B cell (primary cell): ENCODE data around the gene GNB1. TPM values are rescaled to one million over a fixed set of nuclear protein-coding genes. Genes with fewer than 3 reads are reported as not detected.

Experiments
- ATAC-seq: fragments of 200-7000 bp; cut with Tn5 transposase; one replicate; pipeline ENCODE4 v1.10.0; 2021; ENCODE audit warnings: low read depth, mild to moderate bottlenecking, moderate number of reproducible peaks, moderate library complexity
- CTCF ChIA-PET: fragments of 350-600 bp; sonication (Branson Sonifier 250); formaldehyde crosslinking; loops from one replicate; lab custom pipeline; 2021; ENCODE audit warnings: antibody characterized with exemption, inconsistent platforms; lab: Charles Lee
- POLR2A ChIA-PET: fragments of 350-600 bp; sonication (Branson Sonifier 250); formaldehyde crosslinking; loops from one replicate; lab custom pipeline; 2021; ENCODE audit warnings: antibody characterized with exemption; lab: Charles Lee
- DNase-seq: peaks from one replicate; pipeline ENCODE4 v3.0.0; 2013
- H2AFZ ChIP-seq: 2 replicates; pipeline ENCODE4 v1.6.1; 2012; ENCODE audit warnings: mild to moderate bottlenecking, low read depth, low read length; ENCODE audit not compliant: insufficient read depth, poor library complexity, severe bottlenecking
- H3K27ac ChIP-seq, 2 donors: 1 replicate in 1 of 2; 2 replicates in 1 of 2; pipeline ENCODE4 v1.5.1; 2012 to 2013; ENCODE audit warnings: low read length in 2 of 2, mild to moderate bottlenecking in 2 of 2, moderate library complexity in 1 of 2
- H3K27me3 ChIP-seq, 4 experiments: fragments of 200-600 bp in 1 of 4; sonication (generic) in 1 of 4; replicated peaks in 1 of 4; 1 replicate in 2 of 4; 2 replicates in 2 of 4; pipeline versions ENCODE4 v1.6.1 to v1.7.0; 2013 to 2016; ENCODE audit warnings: low read length in 3 of 4, mild to moderate bottlenecking in 2 of 4, mixed read lengths in 1 of 4, moderate library complexity in 1 of 4; ENCODE audit not compliant: insufficient read depth in 4 of 4, control insufficient read depth in 3 of 4; ENCODE audit errors: control extremely low read depth in 1 of 4
- H3K36me3 ChIP-seq, 2 experiments: replicated peaks in 1 of 2; 1 replicate in 1 of 2; 2 replicates in 1 of 2; pipeline versions ENCODE4 v1.6.1 to v1.7.1; 2013; ENCODE audit warnings: low read length in 1 of 2; ENCODE audit not compliant: insufficient read depth in 2 of 2, control insufficient read depth in 1 of 2; ENCODE audit errors: control extremely low read depth in 1 of 2, extremely low read depth in 1 of 2
- H3K4me1 ChIP-seq, 2 donors: fragments of 200-600 bp in 1 of 2; sonication (generic) in 1 of 2; 1 replicate in 1 of 2; 2 replicates in 1 of 2; pipeline versions ENCODE4 v1.5.1 to v1.6.1; 2013 to 2017; ENCODE audit warnings: low read length in 2 of 2; ENCODE audit not compliant: control insufficient read depth in 2 of 2, insufficient read depth in 2 of 2
- H3K4me2 ChIP-seq: replicated peaks from 2 replicates; pipeline ENCODE3; 2012; ENCODE audit warnings: mild to moderate bottlenecking, low read depth, low read length; ENCODE audit not compliant: poor library complexity, severe bottlenecking
- H3K4me3 ChIP-seq, 5 experiments: fragments of 200-600 bp in 1 of 5; sonication (generic) in 1 of 5; 1 replicate in 3 of 5; 2 replicates in 2 of 5; pipeline versions ENCODE4 v1.5.1 to v1.7.0; 2011 to 2016; ENCODE audit warnings: low read length in 4 of 5, mild to moderate bottlenecking in 4 of 5, low read depth in 2 of 5, control low read depth in 1 of 5, moderate library complexity in 1 of 5; ENCODE audit not compliant: insufficient read depth in 1 of 5; ENCODE audit errors: control extremely low read depth in 1 of 5, extremely low read depth in 1 of 5
- H3K79me2 ChIP-seq: fragments of 200-600 bp; sonication (generic); one replicate; pipeline ENCODE4 v1.6.0; 2016; ENCODE audit warnings: low read length; ENCODE audit not compliant: control insufficient read depth, insufficient read depth
- H3K9ac ChIP-seq: fragments of 200-600 bp; sonication (generic); 2 replicates; pipeline ENCODE4 v1.6.1; 2017; ENCODE audit warnings: mild to moderate bottlenecking, low read length, moderate library complexity
- H3K9me3 ChIP-seq, 3 donors: one replicate each; pipeline versions ENCODE4 v1.6.1 to v1.7.1; 2013; ENCODE audit warnings: low read length in 2 of 3; ENCODE audit not compliant: control insufficient read depth in 2 of 3, insufficient read depth in 1 of 3; ENCODE audit errors: control extremely low read depth in 1 of 3
- H4K20me1 ChIP-seq: 2 replicates; pipeline ENCODE4 v1.6.0; 2012; ENCODE audit warnings: mild to moderate bottlenecking, low read length; ENCODE audit not compliant: insufficient read depth, control insufficient read depth, poor library complexity, severe bottlenecking
- H3K27ac Mint-ChIP-seq: one replicate; pipeline ENCODE4 v1.8.0; 2021; ENCODE audit warnings: mixed read lengths
- H3K27me3 Mint-ChIP-seq: one replicate; pipeline ENCODE4 v1.8.0; 2021; ENCODE audit warnings: mixed read lengths
- H3K4me1 Mint-ChIP-seq: one replicate; pipeline ENCODE4 v1.8.0; 2021; ENCODE audit warnings: mixed read lengths
- H3K4me3 Mint-ChIP-seq: one replicate; pipeline ENCODE4 v1.8.0; 2021; ENCODE audit warnings: mixed read lengths
- H3K9me3 Mint-ChIP-seq: one replicate; pipeline ENCODE4 v1.8.0; 2022; ENCODE audit warnings: mixed read lengths; ENCODE audit not compliant: insufficient read depth
- CTCF ChIP-seq: fragments of 200-600 bp; IDR thresholded peaks from one replicate; pipeline ENCODE4 v1.8.0; 2022; ENCODE audit warnings: antibody characterized with exemption, mild to moderate bottlenecking
- EZH2 ChIP-seq: IDR thresholded peaks from 2 replicates; pipeline ENCODE4 v1.6.1; 2012; ENCODE audit warnings: borderline replicate concordance, low read depth, mild to moderate bottlenecking, moderate library complexity, low read length; ENCODE audit not compliant: insufficient read depth, poor library complexity, severe bottlenecking
- WGBS: methylation state at CpG from one replicate; pipeline ENCODE4 v1.1.5; 2013; ENCODE audit warnings: missing lambda C conversion rate; ENCODE audit not compliant: insufficient coverage; 5-methylcytosine and 5-hydroxymethylcytosine counted together
- intact Hi-C: fragments of 100-400 bp; cut with micrococcal nuclease; formaldehyde crosslinking; loops from one replicate; pipeline ENCODE4 v1.10.0; 2022
- polyA plus RNA-seq: library from polyadenylated mRNA; depleted of rRNA; stranded (reverse); fragments of >200 nt; gene quantifications from 2 replicates; pipeline ENCODE4 v1.2.3, GENCODE V29; 2012
- total RNA-seq, 2 donors: library from RNA; stranded (reverse); fragments of 120-200 nt in 1 of 2; gene quantifications; 1 replicate in 1 of 2; 2 replicates in 1 of 2; pipeline versions ENCODE4 v1.2.3 to v1.2.4, GENCODE V29; 2013 to 2022

GNB1 gene
- total and polyA plus RNA-seq, 2 donors (not counting 1 experiment from before 2014, with no cell fraction given) = 249 to 269 TPM

GRCh38 chr1:1924849-1925248 is 34.0 kb upstream of the GNB1 start:
- DNase-seq (peak; percentile 28), ATAC-seq (no peak)
- Histone ChIP-seq H3K27me3 (peaks cover 0 to 16% (median 0%) of the 10 kb centered on the region in 4 experiments), H3K27ac (no peak overlapping the region), H3K79me2 (no peaks in the 10 kb centered on the region), H3K4me2 (no peak overlapping the region), H3K9ac (no peak overlapping the region), H3K4me3 (no peak overlapping the region), H3K36me3 (no peaks in the 10 kb centered on the region), H3K4me1 (peaks cover 2 to 3% of the 10 kb centered on the region in 2 donors), H2AFZ (no peak overlapping the region), H3K9me3 (peaks cover 0 to 4% (median 0%) of the 10 kb centered on the region in 3 donors), H4K20me1 (no peaks in the 10 kb centered on the region)
- TF ChIP-seq EZH2 (no peak), CTCF (no peak)
- Mint-ChIP-seq H3K9me3 (no peaks in the 10 kb centered on the region), H3K27me3 (peaks cover 7% of the 10 kb centered on the region), H3K4me1 (no peaks in the 10 kb centered on the region), H3K27ac (peak overlapping the region; percentile 26), H3K4me3 (no peak overlapping the region)
- ChIA-PET CTCF (no interaction called here), POLR2A (no interaction called here)
- 97% methylated on average over 21 of the region's 21 CpGs for WGBS
- intact Hi-C loops = no loop called here

GRCh38 chr1:1924386-1924785 is 33.5 kb upstream of the GNB1 start:
- no peak overlapping the region for H3K9ac ChIP-seq
- Mint-ChIP-seq H3K4me1 (peaks cover 3% of the 10 kb centered on the region), H3K4me3 (no peak overlapping the region), H3K27ac (no peak overlapping the region), H3K27me3 (peaks cover 7% of the 10 kb centered on the region), H3K9me3 (no peaks in the 10 kb centered on the region)
- no peak overlapping the region for H3K27ac ChIP-seq
- no peaks in the 10 kb centered on the region for H3K36me3 ChIP-seq
- WGBS = 43% methylated on average over 16 of the region's 18 CpGs
- ATAC-seq (no peak), DNase-seq (no peak)
- no peak for TF ChIP-seq CTCF
- no peak for TF ChIP-seq EZH2
- intact Hi-C loops = no loop called here
- no peak overlapping the region for H3K4me3 ChIP-seq
- no peaks in the 10 kb centered on the region for H4K20me1 ChIP-seq
- peaks cover 0 to 4% (median 0%) of the 10 kb centered on the region in 3 donors for H3K9me3 ChIP-seq
- H3K27me3 ChIP-seq = peaks cover 0 to 16% (median 0%) of the 10 kb centered on the region in 4 experiments
- CTCF ChIA-PET = no interaction called here
- H3K4me1 ChIP-seq = peaks cover 3 to 8% of the 10 kb centered on the region in 2 donors
- POLR2A ChIA-PET = no interaction called here
- H2AFZ ChIP-seq = no peak overlapping the region
- no peak overlapping the region for H3K4me2 ChIP-seq
- no peaks in the 10 kb centered on the region for H3K79me2 ChIP-seq
